GF-D8 (cell line): Measurements from ENCODE around the gene ACKR4.

Experiments
- DNase-seq: peaks from one replicate; lab custom pipeline; 2025; lab: John Stamatoyannopoulos, UW

ACKR4 gene

DNA sequence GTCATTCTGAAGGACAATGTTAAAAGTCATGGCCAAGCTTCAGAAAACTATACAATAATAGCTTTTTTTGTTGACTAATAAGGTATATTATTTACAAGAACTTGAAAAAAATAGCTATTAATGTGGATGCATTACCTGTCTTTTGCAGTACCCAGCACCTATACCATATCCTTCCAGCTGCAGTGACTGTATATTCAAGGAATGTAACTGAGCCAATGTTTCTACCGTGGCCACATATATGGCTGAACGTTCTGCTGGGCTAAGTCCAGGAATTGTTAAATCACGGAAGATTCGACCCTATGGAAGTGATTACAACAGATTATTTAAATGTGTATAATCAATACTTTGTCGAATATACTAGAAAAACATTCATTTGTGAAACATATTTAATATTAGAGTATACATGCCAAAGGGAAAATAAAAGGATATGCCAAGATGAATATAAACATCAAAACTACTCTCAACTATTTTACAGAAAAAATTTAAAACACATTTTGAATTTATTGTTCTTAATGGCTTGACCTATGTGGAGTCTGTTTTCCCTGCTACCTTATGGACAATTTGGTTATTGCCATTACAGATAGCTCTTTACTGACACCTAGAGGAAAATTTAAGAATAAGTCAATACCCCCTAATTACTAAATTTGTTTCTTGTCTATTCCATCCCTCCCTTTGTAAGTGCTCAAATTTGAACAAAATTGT lies 44.9 kb downstream of the ACKR4 start:
- peak; percentile 23 for DNase-seq

GRCh38 chr3:132642539-132642847 lies 45.4 kb downstream of the ACKR4 start:
- no peak for DNase-seq

GRCh38 chr3:132643366-132643765 lies 46.3 kb downstream of the ACKR4 start:
- peak; percentile 44 for DNase-seq

- no peak for DNase-seq
Observed at GRCh38 chr3:132645058-132645457, 48.0 kb downstream of the ACKR4 start.

DNA sequence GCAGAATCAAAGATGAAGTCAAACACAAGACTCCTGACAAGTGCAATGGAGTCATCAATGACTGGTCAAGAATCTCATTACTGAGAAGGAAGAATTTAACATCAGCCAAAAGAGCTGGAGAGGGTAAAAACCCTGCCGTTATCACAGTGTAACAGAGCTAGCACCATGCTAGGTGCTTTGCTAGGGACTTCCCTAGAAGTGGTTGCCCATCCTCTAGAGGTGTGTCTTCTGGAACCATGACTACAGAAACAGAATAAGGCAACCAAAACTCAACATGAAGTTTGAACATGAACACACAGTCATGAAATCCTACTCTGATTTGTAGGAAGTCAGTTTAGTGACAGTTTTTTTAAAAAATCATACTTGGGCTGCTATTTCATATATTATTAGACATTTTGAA lies 53.1 kb downstream of the ACKR4 start:
- no peak for DNase-seq
